Stimulated activated CD4-positive, alpha-beta T cell treated with anti-CD3 and anti-CD28 coated beads, Interleukin-15, amount 100 ng/mL, for 1 hour (primary cell): ENCODE data around the gene PDE4A.
A peak's percentile ranks its signal among the peaks of the same experiment; 100 is the strongest.
"Not testable (repeated sequence)": the region's sequence is repeated elsewhere in the genome, so short reads cannot be mapped to it uniquely, and the experiment has no call there.

Source experiments
- DNase-seq, 2 donors: peaks; one replicate each; pipeline ENCODE4 v3.0.0-alpha.2; 2020; ENCODE audit warnings: low read depth in 1 of 2, low spot score in 1 of 2

PDE4A gene

GRCh38 chr19:10420444-10421239, at the start of gene PDE4A:
Gene PDE4A (plus strand): TSS chr19:10420538. CDS start chr19:10420765, 227 bp downstream.
- peak in 1 of 2 donors; percentile 37 for DNase-seq

- no peak for DNase-seq
Measured at GRCh38 chr19:10372690-10373089, 47.6 kb upstream of the PDE4A start.

GRCh38 chr19:10374931-10375330, 45.4 kb upstream of the PDE4A start:
- no peak for DNase-seq

GRCh38 chr19:10377140-10377640, 43.1 kb upstream of the PDE4A start:
- not testable (repeated sequence) for DNase-seq

- no peak for DNase-seq
Measured at GRCh38 chr19:10378124-10378523, 42.2 kb upstream of the PDE4A start.

GRCh38 chr19:10379880-10380312, 40.4 kb upstream of the PDE4A start:
- DNase-seq = no peak

- DNase-seq = peak; percentile 90 to 95
Measured at GRCh38 chr19:10380313-10381102, 39.8 kb upstream of the PDE4A start, which contains the start of gene TYK2. Gene TYK2 (minus strand): TSS chr19:10380572. CDS start chr19:10378406, 2,166 bp downstream.

- not testable (repeated sequence) for DNase-seq
Measured at GRCh38 chr19:10383223-10383499, 37.2 kb upstream of the PDE4A start.

- no peak for DNase-seq
Measured at GRCh38 chr19:10384580-10384979, 35.8 kb upstream of the PDE4A start.

- peak; percentile 63 to 72 for DNase-seq
Measured at GRCh38 chr19:10388957-10389356, 31.4 kb upstream of the PDE4A start.

- no peak for DNase-seq
Measured at GRCh38 chr19:10389863-10390262, 30.5 kb upstream of the PDE4A start.

GRCh38 chr19:10390652-10391286, 29.6 kb upstream of the PDE4A start:
- DNase-seq = peak; percentile 26 to 36

GRCh38 chr19:10392120-10392519, 28.2 kb upstream of the PDE4A start:
- DNase-seq = no peak

- no peak for DNase-seq
Measured at GRCh38 chr19:10393137-10393536, 27.2 kb upstream of the PDE4A start.

GRCh38 chr19:10395003-10395402, 25.3 kb upstream of the PDE4A start:
- no peak for DNase-seq

- no peak for DNase-seq
Measured at GRCh38 chr19:10395436-10395835, 24.9 kb upstream of the PDE4A start.

GRCh38 chr19:10395917-10396316, 24.4 kb upstream of the PDE4A start:
- DNase-seq = no peak

- DNase-seq = no peak
Measured at GRCh38 chr19:10398819-10399218, 21.5 kb upstream of the PDE4A start.

GRCh38 chr19:10399340-10399739, 21.0 kb upstream of the PDE4A start:
- not testable (repeated sequence) for DNase-seq

GRCh38 chr19:10399878-10400277, 20.5 kb upstream of the PDE4A start:
- no peak for DNase-seq

GRCh38 chr19:10402441-10403038, 17.8 kb upstream of the PDE4A start:
- DNase-seq = no peak
